IPS-18a (cell line): ENCODE data around the gene TMBIM1.

Source experiments
- H3K27ac ChIP-seq: one replicate; pipeline ENCODE4 v1.5.1; 2013; ENCODE audit warnings: low read length
- H3K27me3 ChIP-seq: one replicate; pipeline ENCODE4 v1.6.1; 2013; ENCODE audit warnings: mild to moderate bottlenecking, low read length; ENCODE audit not compliant: control insufficient read depth, insufficient read depth
- H3K36me3 ChIP-seq: one replicate; pipeline ENCODE4 v1.6.1; 2013; ENCODE audit warnings: low read depth, low read length; ENCODE audit not compliant: control insufficient read depth
- H3K4me1 ChIP-seq: one replicate; pipeline ENCODE4 v1.6.1; 2013; ENCODE audit warnings: low read depth, low read length; ENCODE audit not compliant: control insufficient read depth
- H3K4me3 ChIP-seq: one replicate; pipeline ENCODE4 v1.5.1; 2013; ENCODE audit warnings: low read length
- H3K9ac ChIP-seq: one replicate; pipeline ENCODE4 v1.6.1; 2013; ENCODE audit warnings: mild to moderate bottlenecking, low read length, moderate library complexity
- H3K9me3 ChIP-seq: one replicate; pipeline ENCODE4 v1.6.1; 2013; ENCODE audit warnings: low read depth, low read length; ENCODE audit not compliant: control insufficient read depth

Gene TMBIM1

DNA sequence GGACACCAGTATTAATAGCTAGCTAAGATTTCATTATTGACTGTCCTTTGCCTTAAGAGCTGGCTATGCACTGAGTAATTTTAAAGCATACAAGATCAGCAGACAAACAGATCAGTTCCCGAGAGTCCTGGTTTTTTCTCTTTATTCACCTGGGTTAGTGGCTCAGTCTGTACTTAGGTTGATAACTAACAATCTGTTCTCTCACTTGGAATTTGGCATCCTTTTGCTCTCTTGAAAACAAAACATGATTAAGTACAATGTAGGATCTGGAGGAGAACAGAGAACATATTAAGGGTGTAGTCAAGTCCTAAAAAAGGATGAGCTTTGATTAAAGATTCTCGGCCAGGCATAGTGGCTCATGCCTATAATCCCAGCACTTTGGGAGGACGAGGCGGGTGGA, 58.8 kb downstream of the TMBIM1 start:
- Histone ChIP-seq H3K36me3 (peaks cover 79% of the 10 kb centered on the region), H3K4me3 (no peak overlapping the region), H3K9ac (no peak overlapping the region), H3K4me1 (no peaks in the 10 kb centered on the region), H3K9me3 (no peaks in the 10 kb centered on the region), H3K27me3 (no peaks in the 10 kb centered on the region), H3K27ac (no peak overlapping the region)

DNA sequence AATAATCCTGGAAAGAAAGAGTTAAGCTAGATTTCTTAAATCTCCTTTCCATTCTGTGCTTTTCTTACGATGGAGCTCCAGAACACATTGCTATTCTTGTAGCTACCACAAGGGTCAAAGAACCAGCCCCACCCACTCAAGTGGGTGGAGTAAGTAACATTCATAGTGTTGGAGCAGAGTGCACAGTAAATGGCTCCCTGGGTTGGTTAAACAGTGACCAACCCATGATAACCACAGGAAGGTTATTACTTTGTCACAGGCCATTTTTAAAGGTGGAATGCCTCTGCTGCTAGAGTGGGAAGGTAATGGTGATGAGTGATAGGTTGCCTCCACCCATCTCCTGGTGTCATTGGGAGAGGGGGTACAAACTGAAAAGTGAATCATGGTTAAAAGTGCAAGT, 61.4 kb downstream of the TMBIM1 start:
- no peaks in the 10 kb centered on the region for H3K27me3 ChIP-seq
- no peak overlapping the region for H3K9ac ChIP-seq
- H3K9me3 ChIP-seq = no peaks in the 10 kb centered on the region
- H3K4me3 ChIP-seq = no peak overlapping the region
- no peaks in the 10 kb centered on the region for H3K4me1 ChIP-seq
- no peak overlapping the region for H3K27ac ChIP-seq
- peaks cover 76% of the 10 kb centered on the region for H3K36me3 ChIP-seq

DNA sequence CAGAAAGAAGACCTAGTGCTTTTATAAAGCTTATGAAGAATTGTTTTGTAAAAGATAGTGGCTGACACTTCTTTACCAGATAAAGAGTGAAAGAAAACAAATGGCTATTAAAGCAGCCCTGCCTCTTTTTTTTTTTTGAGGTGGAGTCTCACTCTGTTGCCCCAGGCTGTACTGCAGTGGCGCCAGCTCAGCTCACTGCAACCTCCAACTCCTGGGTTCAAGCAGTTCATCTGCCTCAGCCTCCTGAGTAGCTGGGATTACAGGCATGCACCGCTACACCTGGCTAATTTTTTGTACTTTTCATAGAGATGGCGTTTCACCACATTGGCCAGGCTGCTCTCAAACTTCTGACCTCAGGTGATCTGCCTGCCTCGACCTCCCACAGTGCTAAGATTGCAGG, 62.5 kb downstream of the TMBIM1 start:
- no peak overlapping the region for H3K4me3 ChIP-seq
- no peaks in the 10 kb centered on the region for H3K9me3 ChIP-seq
- no peaks in the 10 kb centered on the region for H3K4me1 ChIP-seq
- H3K27ac ChIP-seq = no peak overlapping the region
- peaks cover 79% of the 10 kb centered on the region for H3K36me3 ChIP-seq
- no peak overlapping the region for H3K9ac ChIP-seq
- H3K27me3 ChIP-seq = no peaks in the 10 kb centered on the region

DNA sequence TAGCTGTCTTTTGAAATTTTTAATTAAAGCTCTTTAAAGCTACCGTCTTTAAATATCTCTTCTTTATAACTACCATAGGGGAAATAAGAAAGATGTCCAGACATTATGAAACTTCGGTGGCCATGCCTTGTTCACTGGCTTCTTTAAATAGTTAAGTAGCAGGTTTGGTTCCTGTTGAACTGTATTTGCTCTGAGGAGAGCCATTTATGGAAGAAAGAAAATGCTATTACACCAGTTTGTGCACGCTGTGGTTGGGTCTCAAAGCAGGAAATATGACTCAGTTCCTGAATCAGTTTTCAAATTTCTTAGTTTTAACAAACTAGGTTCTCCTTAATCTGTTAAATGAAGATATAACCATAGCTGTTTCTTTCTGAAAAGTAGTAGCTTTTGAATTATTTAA, 63.1 kb downstream of the TMBIM1 start:
- H3K27ac ChIP-seq = no peak overlapping the region
- H3K4me3 ChIP-seq = no peak overlapping the region

DNA sequence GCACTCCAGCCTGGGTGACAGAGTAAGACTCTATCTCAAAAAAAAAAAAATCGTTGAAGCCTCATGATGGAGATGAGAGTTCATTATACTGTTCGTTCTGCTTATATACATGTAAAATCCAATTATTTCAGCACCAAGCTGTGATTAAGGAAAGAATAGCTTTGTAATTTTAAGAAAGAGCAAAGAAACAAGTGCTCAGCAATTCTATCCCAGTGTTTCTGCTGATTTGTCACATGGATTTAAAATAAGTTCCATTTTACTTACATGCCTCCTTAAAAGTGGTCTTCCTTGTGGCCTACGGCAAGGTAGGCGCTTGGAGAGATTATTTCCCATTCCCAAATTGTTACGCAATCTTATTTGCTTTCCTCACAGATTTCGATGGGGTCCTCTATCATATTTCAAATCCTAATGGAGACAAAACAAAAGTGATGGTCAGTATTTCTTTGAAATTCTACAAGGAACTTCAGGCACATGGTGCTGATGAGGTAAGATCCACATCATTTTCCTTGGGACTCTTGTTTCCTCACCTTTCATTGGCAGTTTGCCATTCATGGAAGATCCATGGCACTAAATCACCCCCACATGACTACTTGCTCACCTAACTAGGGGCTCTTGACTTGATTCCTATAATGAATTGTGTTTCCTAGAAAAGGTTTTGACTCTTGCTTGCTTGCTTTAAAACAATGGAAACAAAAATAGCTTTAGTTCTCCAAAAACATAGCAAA, 63.8 kb downstream of the TMBIM1 start:
- peaks cover 72% of the 10 kb centered on the region for H3K36me3 ChIP-seq
- H3K27me3 ChIP-seq = no peaks in the 10 kb centered on the region
- H3K4me1 ChIP-seq = no peaks in the 10 kb centered on the region
- H3K9ac ChIP-seq = no peak overlapping the region
- H3K4me3 ChIP-seq = no peak overlapping the region
- no peak overlapping the region for H3K27ac ChIP-seq
- H3K9me3 ChIP-seq = no peaks in the 10 kb centered on the region

More for the DNA sequence above, 63.1 kb downstream of the TMBIM1 start:
- H3K36me3 ChIP-seq = peaks cover 77% of the 10 kb centered on the region
- H3K9ac ChIP-seq = no peak overlapping the region
- no peaks in the 10 kb centered on the region for H3K4me1 ChIP-seq
- no peaks in the 10 kb centered on the region for H3K9me3 ChIP-seq
- no peaks in the 10 kb centered on the region for H3K27me3 ChIP-seq

DNA sequence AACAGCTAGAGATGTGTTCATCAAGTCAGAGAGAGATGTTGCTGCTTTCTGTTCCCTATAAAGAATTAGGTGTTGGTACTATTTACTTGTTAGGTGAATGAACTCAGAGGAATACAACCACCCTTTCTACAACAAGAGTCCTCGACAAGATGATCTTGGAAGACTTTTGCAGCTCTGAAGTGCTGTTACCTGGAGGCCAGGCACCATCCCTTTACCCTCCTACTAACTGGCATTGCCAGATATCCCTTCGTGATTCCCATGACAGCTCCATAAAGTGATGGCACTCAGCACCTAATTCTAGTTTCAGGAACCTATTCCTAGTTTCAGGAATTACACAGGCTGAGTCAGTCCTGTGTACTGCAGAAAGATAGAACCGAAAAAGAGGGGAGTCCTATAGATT, 65.4 kb downstream of the TMBIM1 start:
- no peak overlapping the region for H3K27ac ChIP-seq
- no peaks in the 10 kb centered on the region for H3K27me3 ChIP-seq
- no peak overlapping the region for H3K4me3 ChIP-seq
- peaks cover 63% of the 10 kb centered on the region for H3K36me3 ChIP-seq
- H3K9me3 ChIP-seq = no peaks in the 10 kb centered on the region
- H3K4me1 ChIP-seq = no peaks in the 10 kb centered on the region
- H3K9ac ChIP-seq = no peak overlapping the region
